ENCODE measurements around the gene GIT1. TPM values are rescaled to one million over a fixed set of nuclear protein-coding genes. Genes with fewer than 3 reads are reported as not detected.

The GIT1 gene
- polyA plus RNA-seq, 1 donor from 2014 or later, result 20.5 TPM

- Histone ChIP-seq H3K36me3 (ENCODE audit: insufficient read depth, low read length) (no peaks in the 10 kb centered on the region), H3K4me2 (ENCODE audit: low read length) (no peak overlapping the region), H3K27me3 (ENCODE audit: insufficient read depth, low read depth, low read length) (no peaks in the 10 kb centered on the region), H2AFZ (ENCODE audit: low read depth, low read length) (no peak overlapping the region), H3K9me2 (ENCODE audit: insufficient read depth, low read length) (no peaks in the 10 kb centered on the region), H3F3A (ENCODE audit: insufficient read depth, low read length, poor library complexity, severe bottlenecking) (peaks cover 2% of the 10 kb centered on the region), H3K79me2 (replicated peaks; ENCODE audit: insufficient read depth, low read length) (peaks cover 48% of the 10 kb centered on the region), H3K4me3 (ENCODE audit: low read length) (peak overlapping the region; percentile 75), H4K20me1 (ENCODE audit: insufficient read depth) (peaks cover 15% of the 10 kb centered on the region), H3K9me3 (ENCODE audit: low read length) (no peaks in the 10 kb centered on the region), H3K9ac (ENCODE audit: low read length) (peak overlapping the region; percentile 69), H3K27ac (ENCODE audit: low read length) (peak overlapping the region; percentile 71)
- no peak for TF ChIP-seq EP300 (conservative IDR thresholded peaks at IDR 0.05; ENCODE audit: poor library complexity, severe bottlenecking)
- no peak for TF ChIP-seq EZH2 (IDR thresholded peaks at IDR 0.05; ENCODE audit: borderline replicate concordance, insufficient read depth, low read length, poor library complexity, severe bottlenecking)
- TF ChIP-seq RAD21 (conservative IDR thresholded peaks at IDR 0.05), result no peak
These were observed 1.1 kb upstream of the GIT1 start for GRCh38 chr17:29590411-29591145.

- H3K27ac ChIP-seq (ENCODE audit: low read length), result peak overlapping the region; percentile 53
- no peaks in the 10 kb centered on the region for H3K36me3 ChIP-seq (ENCODE audit: insufficient read depth, low read length)
- H3K4me2 ChIP-seq (ENCODE audit: low read length), result peak overlapping the region; percentile 58
- no peaks in the 10 kb centered on the region for H3K9me3 ChIP-seq (ENCODE audit: low read length)
- H3K9ac ChIP-seq (ENCODE audit: low read length), result peak overlapping the region; percentile 85
- TF ChIP-seq CTCF (IDR thresholded peaks at IDR 0.05; ENCODE audit: poor library complexity, severe bottlenecking) (no peak), SMC3 (conservative IDR thresholded peaks at IDR 0.05; ENCODE audit: poor library complexity) (peak; percentile 11), EZH2 (IDR thresholded peaks at IDR 0.05; ENCODE audit: borderline replicate concordance, insufficient read depth, low read length, poor library complexity, severe bottlenecking) (no peak), REST (IDR thresholded peaks at IDR 0.05; ENCODE audit: borderline replicate concordance) (no peak), EP300 (conservative IDR thresholded peaks at IDR 0.05; ENCODE audit: poor library complexity, severe bottlenecking) (no peak), TAF1 (IDR thresholded peaks at IDR 0.05; ENCODE audit: low read depth) (no peak), MXI1 (conservative IDR thresholded peaks at IDR 0.05; ENCODE audit: poor library complexity, severe bottlenecking) (peak; percentile 37)
- peaks cover 34% of the 10 kb centered on the region for H3K79me2 ChIP-seq (replicated peaks; ENCODE audit: insufficient read depth, low read length)
- H4K20me1 ChIP-seq (ENCODE audit: insufficient read depth), result peaks cover 15% of the 10 kb centered on the region
- H3K4me3 ChIP-seq (ENCODE audit: low read length), result peak overlapping the region; percentile 97
- no peaks in the 10 kb centered on the region for H3K27me3 ChIP-seq (ENCODE audit: insufficient read depth, low read depth, low read length)
- H2AFZ ChIP-seq (ENCODE audit: low read depth, low read length), result no peak overlapping the region
- H3F3A ChIP-seq (ENCODE audit: insufficient read depth, low read length, poor library complexity, severe bottlenecking), result peaks cover 2% of the 10 kb centered on the region
- no peaks in the 10 kb centered on the region for H3K9me2 ChIP-seq (ENCODE audit: insufficient read depth, low read length)
These were observed 661 bp downstream of the GIT1 start for GRCh38 chr17:29588562-29589411.

Measured in neural cell (in vitro differentiated cells).